ENCODE results near the gene MCM9. TPM values are rescaled to one million over a fixed set of nuclear protein-coding genes. Genes with fewer than 3 reads are reported as not detected.

Gene MCM9
- total and polyA plus RNA-seq, 2 of the 4 experiments (the other 2 are of a cell fraction), result 3.5 to 7.2 TPM

GRCh38 chr6:118889163-118889562 lies 45.8 kb downstream of the MCM9 start (continued):
- TF ChIP-seq CTCF (conservative IDR thresholded peaks at IDR 0.05; ENCODE audit: low read depth, low read length), result no peak
- no peak for TF ChIP-seq MAFK (IDR thresholded peaks at IDR 0.05; ENCODE audit: low read depth, low read length)

GRCh38 chr6:118886641-118887040 lies 48.3 kb downstream of the MCM9 start:
- H3K9ac ChIP-seq (ENCODE audit: low read depth, low read length), result no peak overlapping the region
- no peak overlapping the region for H4K91ac ChIP-seq (ENCODE audit: insufficient read depth, low read depth, low read length)
- H3K27ac ChIP-seq (ENCODE audit: insufficient read depth, low read length), result no peak overlapping the region
- 100% methylated on average over 1 of the region's 6 CpGs; no CpG with 5 or more reads in 1 of the 2 experiments for WGBS, 2 experiments (ENCODE audit: extremely low coverage in 2 of 2, insufficient read length in 1 of 2)
- dilution Hi-C loops (cut with HindIII; ENCODE audit: low sequenced_read_pairs, unreplicated experiment) (no loop called here), intact Hi-C loops (cut with micrococcal nuclease) (no loop called here), in situ Hi-C loops (cut with MboI; ENCODE audit: low sequenced_read_pairs) (no loop called here)
- no peak overlapping the region for H3K4ac ChIP-seq (ENCODE audit: low read depth, low read length)
- no peak overlapping the region for H2BK20ac ChIP-seq (ENCODE audit: low read depth, low read length)
- H3K4me3 ChIP-seq (ENCODE audit: insufficient read depth, low read depth, low read length), result no peak overlapping the region
- no peak overlapping the region for H3K56ac ChIP-seq (ENCODE audit: extremely low read depth, insufficient read depth, low read length)
- CTCF ChIA-PET, result interaction anchor here (0.7 kb wide), 1 partner anchor 41 kb away, joined by 3 read pairs; no protein-coding TSS in a partner anchor
- H2AK5ac ChIP-seq (ENCODE audit: low read depth, low read length), result no peak overlapping the region
- H3K79me1 ChIP-seq (ENCODE audit: low read depth in 1 of 2, low read length in 2 of 2), result peaks cover 12 to 29% of the 10 kb centered on the region in 2 experiments
- H2AFZ ChIP-seq (replicated peaks; ENCODE audit: low read length, poor library complexity), result no peak overlapping the region
- no peak overlapping the region for H3K4me2 ChIP-seq (ENCODE audit: low read depth, low read length)
- H3K4me1 ChIP-seq (ENCODE audit: control insufficient read depth, insufficient read depth, low read length), result 0 out of 2 replicates have a peak, but pooled peaks cover 2% of the 10 kb centered on the region
- BruUV-seq (replicated peaks), result no TSS peak
- ATAC-seq (ENCODE audit: low read depth) (no peak), DNase-seq (no peak)
- no peaks in the 10 kb centered on the region for H3K36me3 ChIP-seq (ENCODE audit: control insufficient read depth, insufficient read depth, low read length)
- H4K20me1 ChIP-seq (ENCODE audit: insufficient read depth, low read length), result no peaks in the 10 kb centered on the region
- H2BK120ac ChIP-seq (ENCODE audit: low read depth, low read length), result no peak overlapping the region
- POLR2A ChIA-PET (ENCODE audit: unreplicated experiment), result no interaction called here
- no peak overlapping the region for H4K5ac ChIP-seq (ENCODE audit: low read depth, low read length)
- H4K8ac ChIP-seq (ENCODE audit: low read depth in 2 of 2, low read length in 2 of 2), result no peak overlapping the region
- H2AK9ac ChIP-seq (replicated peaks; ENCODE audit: low read depth, low read length, poor library complexity), result no peak overlapping the region
- no peak overlapping the region for H3K18ac ChIP-seq (ENCODE audit: low read depth, low read length)
- H3K23ac ChIP-seq (ENCODE audit: low read depth, low read length), result no peak overlapping the region
- H2BK5ac ChIP-seq (ENCODE audit: low read depth, low read length, poor library complexity, severe bottlenecking), result no peak overlapping the region
- H3K14ac ChIP-seq (replicated peaks; ENCODE audit: low read depth, low read length), result no peak overlapping the region
- H3K9me1 ChIP-seq (ENCODE audit: insufficient read depth, low read length), result no peaks in the 10 kb centered on the region; the same call in 1 of the 2 replicates
- H3K27me3 ChIP-seq (ENCODE audit: control insufficient read depth, insufficient read depth, low read length), result no peaks in the 10 kb centered on the region
- H2BK15ac ChIP-seq (ENCODE audit: low read depth, low read length), result no peak overlapping the region
- H3K9me3 ChIP-seq (ENCODE audit: control insufficient read depth, insufficient read depth, low read length), result no peaks in the 10 kb centered on the region
- TF ChIP-seq POLR2A (IDR thresholded peaks at IDR 0.05; ENCODE audit: low read depth, low read length), result no peak
- TF ChIP-seq RFX5 (IDR thresholded peaks at IDR 0.05; ENCODE audit: low read depth, low read length), result no peak
- no peak for TF ChIP-seq MAFK (IDR thresholded peaks at IDR 0.05; ENCODE audit: low read depth, low read length)
- TF ChIP-seq NFE2L2 (IDR thresholded peaks at IDR 0.05; ENCODE audit: low read depth, low read length), result no peak
- no peak for TF ChIP-seq RAD21 (IDR thresholded peaks at IDR 0.05; ENCODE audit: low read length)
- no peak for TF ChIP-seq MAZ (IDR thresholded peaks at IDR 0.05; ENCODE audit: borderline replicate concordance, low read depth, low read length)
- TF ChIP-seq USF2 (IDR thresholded peaks at IDR 0.05; ENCODE audit: low read depth, low read length), result no peak
- no peak for TF ChIP-seq FOS (IDR thresholded peaks at IDR 0.05; ENCODE audit: low read depth, low read length)
- no peak for TF ChIP-seq RCOR1 (IDR thresholded peaks at IDR 0.05; ENCODE audit: insufficient replicate concordance, low read length)
- no peak for TF ChIP-seq ELK1 (IDR thresholded peaks at IDR 0.05; ENCODE audit: borderline replicate concordance, low read depth, low read length)
- no peak for TF ChIP-seq MXI1 (IDR thresholded peaks at IDR 0.05; ENCODE audit: borderline replicate concordance, low read depth, low read length)
- TF ChIP-seq CHD1 (IDR thresholded peaks at IDR 0.05; ENCODE audit: low read depth, low read length), result no peak

Data from IMR-90 (cell line).